DND-41 (cell line): ENCODE measurements around the gene SLC10A7.

Experiments used
- ATAC-seq: fragments of 200-7000 bp; cut with Tn5 transposase; 3 replicates; pipeline ENCODE4 v1.9.1; 2021; ENCODE audit warnings: low read depth; ENCODE audit not compliant: insufficient read depth
- DNase-seq: peaks from one replicate; pipeline ENCODE4 v3.0.0-alpha.2; 2020
- H2AFZ ChIP-seq: 2 replicates; pipeline ENCODE4 v1.6.0; 2012; ENCODE audit warnings: low read depth, low read length
- H3K27ac ChIP-seq: 2 replicates; pipeline ENCODE4 v1.5.1; 2012; ENCODE audit warnings: low read length, inconsistent platforms
- H3K27me3 ChIP-seq: fragments of 200-600 bp; sonication (generic); 2 replicates; pipeline ENCODE4 v1.6.0; 2012; ENCODE audit warnings: low read length, mild to moderate bottlenecking, inconsistent platforms; ENCODE audit not compliant: insufficient read depth, poor library complexity
- H3K36me3 ChIP-seq: 2 replicates; pipeline ENCODE4 v1.5.1; 2012; ENCODE audit warnings: low read length, inconsistent platforms; ENCODE audit not compliant: insufficient read depth
- H3K4me1 ChIP-seq: 2 replicates; pipeline ENCODE4 v1.5.1; 2012; ENCODE audit warnings: mild to moderate bottlenecking, low read length; ENCODE audit not compliant: insufficient read depth
- H3K4me2 ChIP-seq: 2 replicates; pipeline ENCODE4 v1.6.0; 2012; ENCODE audit warnings: mild to moderate bottlenecking, moderate library complexity, low read length, inconsistent platforms; ENCODE audit not compliant: insufficient read depth
- H3K4me3 ChIP-seq, 2 experiments: fragments of 200-600 bp in 1 of 2; shearing (Covaris generic) in 1 of 2; 2 replicates each; pipeline ENCODE4 v1.5.1; 2012 to 2016; ENCODE audit warnings: inconsistent platforms in 2 of 2, low read length in 2 of 2, mild to moderate bottlenecking in 2 of 2, low read depth in 1 of 2, moderate library complexity in 1 of 2
- H3K79me2 ChIP-seq: 2 replicates; pipeline ENCODE4 v1.6.0; 2012; ENCODE audit warnings: low read length, inconsistent platforms; ENCODE audit not compliant: insufficient read depth
- H3K9ac ChIP-seq: 2 replicates; pipeline ENCODE4 v1.6.0; 2012; ENCODE audit warnings: low read depth, mild to moderate bottlenecking, inconsistent platforms, low read length, moderate library complexity
- H3K9me3 ChIP-seq: 2 replicates; pipeline ENCODE4 v1.5.1; 2012; ENCODE audit warnings: low read length, moderate library complexity, mild to moderate bottlenecking, inconsistent platforms; ENCODE audit not compliant: insufficient read depth, severe bottlenecking
- H4K20me1 ChIP-seq: 2 replicates; pipeline ENCODE4 v1.6.0; 2012; ENCODE audit warnings: low read length; ENCODE audit not compliant: insufficient read depth
- EZH2 ChIP-seq: IDR thresholded peaks from 3 replicates; pipeline ENCODE4 v1.6.1; 2012; ENCODE audit warnings: borderline replicate concordance, low read depth, mild to moderate bottlenecking, moderate library complexity, low read length, inconsistent platforms; ENCODE audit not compliant: severe bottlenecking
- TF ChIP-seq, protein P1 (sequence below): IDR thresholded peaks from 2 replicates; pipeline ENCODE4 v1.5.1; 2012; ENCODE audit warnings: borderline replicate concordance, low read length, moderate library complexity, mild to moderate bottlenecking; ENCODE audit not compliant: poor library complexity, severe bottlenecking; ENCODE audit errors: extremely low read depth

Gene SLC10A7

DNA sequence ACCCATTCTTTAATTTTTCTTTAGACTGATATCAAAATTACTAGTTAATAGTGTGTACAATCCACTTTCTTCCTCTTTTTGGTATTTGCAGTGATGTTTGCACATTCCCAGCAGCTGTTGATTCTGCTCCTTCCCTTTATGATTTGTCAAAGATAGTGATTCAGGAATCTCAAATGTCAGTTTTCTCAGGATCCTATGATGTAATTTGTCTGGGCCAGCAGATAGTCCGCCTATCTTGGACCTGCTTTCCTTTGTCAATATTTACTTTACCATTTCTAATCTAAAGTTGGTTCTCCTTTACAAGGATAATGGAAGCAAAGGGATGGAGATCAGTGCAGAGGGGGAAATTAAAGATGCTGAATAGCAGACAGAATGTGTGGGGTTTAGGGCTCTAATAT lies 185.3 kb downstream of the SLC10A7 start:
- Histone ChIP-seq H4K20me1 (peaks cover 2% of the 10 kb centered on the region; the same call in 1 of the 2 replicates), H2AFZ (no peak overlapping the region), H3K4me1 (peaks cover 18% of the 10 kb centered on the region), H3K27ac (no peak overlapping the region), H3K4me3 (no peak overlapping the region), H3K4me2 (no peak overlapping the region), H3K27me3 (no peaks in the 10 kb centered on the region), H3K79me2 (no peaks in the 10 kb centered on the region), H3K36me3 (no peaks in the 10 kb centered on the region), H3K9me3 (no peaks in the 10 kb centered on the region), H3K9ac (no peak overlapping the region)
- ATAC-seq: no peak
- TF ChIP-seq EZH2: no peak
- TF ChIP-seq, protein P1, sequence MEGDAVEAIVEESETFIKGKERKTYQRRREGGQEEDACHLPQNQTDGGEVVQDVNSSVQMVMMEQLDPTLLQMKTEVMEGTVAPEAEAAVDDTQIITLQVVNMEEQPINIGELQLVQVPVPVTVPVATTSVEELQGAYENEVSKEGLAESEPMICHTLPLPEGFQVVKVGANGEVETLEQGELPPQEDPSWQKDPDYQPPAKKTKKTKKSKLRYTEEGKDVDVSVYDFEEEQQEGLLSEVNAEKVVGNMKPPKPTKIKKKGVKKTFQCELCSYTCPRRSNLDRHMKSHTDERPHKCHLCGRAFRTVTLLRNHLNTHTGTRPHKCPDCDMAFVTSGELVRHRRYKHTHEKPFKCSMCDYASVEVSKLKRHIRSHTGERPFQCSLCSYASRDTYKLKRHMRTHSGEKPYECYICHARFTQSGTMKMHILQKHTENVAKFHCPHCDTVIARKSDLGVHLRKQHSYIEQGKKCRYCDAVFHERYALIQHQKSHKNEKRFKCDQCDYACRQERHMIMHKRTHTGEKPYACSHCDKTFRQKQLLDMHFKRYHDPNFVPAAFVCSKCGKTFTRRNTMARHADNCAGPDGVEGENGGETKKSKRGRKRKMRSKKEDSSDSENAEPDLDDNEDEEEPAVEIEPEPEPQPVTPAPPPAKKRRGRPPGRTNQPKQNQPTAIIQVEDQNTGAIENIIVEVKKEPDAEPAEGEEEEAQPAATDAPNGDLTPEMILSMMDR: no peak
- no peak for DNase-seq

DNA sequence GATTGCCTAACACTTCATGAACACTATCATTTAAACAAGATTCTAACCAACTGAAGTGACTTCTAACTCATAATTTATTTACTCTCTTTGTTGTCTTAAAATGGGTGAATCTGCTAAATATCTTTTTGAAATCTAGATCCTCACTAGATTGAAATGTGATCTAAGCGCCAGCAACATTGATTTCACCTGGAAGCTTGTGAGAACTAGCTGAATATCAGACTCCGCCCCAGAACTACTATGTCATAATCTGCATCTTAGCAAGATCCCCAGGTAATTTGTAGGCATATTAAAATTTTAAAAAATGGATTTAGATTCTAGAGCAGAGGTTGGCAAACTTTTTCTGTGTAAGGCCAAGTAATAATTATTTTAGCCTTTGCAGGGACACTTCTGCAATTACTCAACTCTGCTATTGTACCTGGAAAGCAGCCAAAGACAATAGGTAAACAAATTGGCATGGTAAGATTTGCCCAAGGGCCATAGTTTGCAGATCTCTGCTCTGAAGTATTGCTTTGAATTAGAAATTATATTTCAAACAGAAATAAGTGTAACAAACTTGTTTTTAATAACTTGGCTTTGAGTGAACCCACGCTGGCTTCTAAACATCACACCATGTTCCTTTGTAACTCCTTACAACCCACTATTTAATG lies 185.9 kb downstream of the SLC10A7 start:
- TF ChIP-seq, protein P1: no peak
- no peak for TF ChIP-seq EZH2
- H3K9me3 ChIP-seq: no peaks in the 10 kb centered on the region
- H3K4me1 ChIP-seq: peaks cover 18% of the 10 kb centered on the region
- no peak overlapping the region for H3K9ac ChIP-seq
- no peak overlapping the region for H3K27ac ChIP-seq
- H3K4me3 ChIP-seq: no peak overlapping the region
- H4K20me1 ChIP-seq: peaks cover 2% of the 10 kb centered on the region; the same call in 1 of the 2 replicates
- no peak overlapping the region for H3K4me2 ChIP-seq
- no peak overlapping the region for H2AFZ ChIP-seq
- ATAC-seq: no peak
- H3K36me3 ChIP-seq: no peaks in the 10 kb centered on the region
- no peaks in the 10 kb centered on the region for H3K79me2 ChIP-seq
- no peak for DNase-seq
- no peaks in the 10 kb centered on the region for H3K27me3 ChIP-seq

DNA sequence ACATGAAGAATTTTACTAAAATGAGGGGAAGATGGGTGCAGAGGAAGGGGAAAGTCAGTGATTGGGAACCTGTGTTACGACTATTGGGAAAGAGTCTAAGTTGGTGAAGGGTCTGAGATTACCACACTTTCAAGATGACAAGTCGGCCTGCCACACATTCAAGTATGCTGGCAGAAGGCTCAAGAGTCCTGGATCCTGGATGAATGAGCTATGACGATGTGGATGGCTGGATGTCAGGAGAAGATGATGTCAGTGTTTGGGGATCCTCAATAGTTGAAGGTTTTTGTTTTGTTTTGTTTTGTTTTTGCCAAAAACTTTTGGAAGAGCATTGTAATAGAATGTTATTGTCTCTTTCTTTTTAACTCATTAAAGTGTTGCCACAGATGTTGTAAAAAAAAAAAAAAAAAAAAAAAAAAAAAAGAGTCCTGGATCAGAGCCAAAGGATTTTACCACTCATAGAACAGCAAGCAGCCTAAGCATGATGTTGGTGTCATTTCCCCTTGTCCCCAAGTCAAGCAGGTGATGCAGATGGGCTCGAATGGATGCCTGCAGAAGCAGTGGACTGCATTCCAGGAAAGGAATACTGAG lies 186.8 kb downstream of the SLC10A7 start:
- Histone ChIP-seq H4K20me1 (peaks cover 2% of the 10 kb centered on the region; the same call in 1 of the 2 replicates), H3K4me1 (peaks cover 18% of the 10 kb centered on the region), H3K27ac (no peak overlapping the region), H3K9ac (no peak overlapping the region), H3K79me2 (no peaks in the 10 kb centered on the region), H3K4me2 (no peak overlapping the region), H3K27me3 (no peaks in the 10 kb centered on the region), H2AFZ (no peak overlapping the region), H3K4me3 (no peak overlapping the region), H3K36me3 (no peaks in the 10 kb centered on the region), H3K9me3 (no peaks in the 10 kb centered on the region)
- DNase-seq (no peak), ATAC-seq (no peak)
- TF ChIP-seq, protein P1: no peak
- TF ChIP-seq EZH2: no peak
